HG02981 (cell line): ENCODE measurements around the gene LAMA2.

Experiments used
- ATAC-seq: cut with Tn5 transposase; IDR thresholded peaks from one replicate; pipeline ENCODE4 v1.9.1; 2021; ENCODE audit warnings: mild to moderate bottlenecking, moderate library complexity; ENCODE audit not compliant: unreplicated experiment

Gene LAMA2

GRCh38 chr6:129481706-129482105 is 598.8 kb downstream of the LAMA2 start:
- ATAC-seq: no peak

DNA sequence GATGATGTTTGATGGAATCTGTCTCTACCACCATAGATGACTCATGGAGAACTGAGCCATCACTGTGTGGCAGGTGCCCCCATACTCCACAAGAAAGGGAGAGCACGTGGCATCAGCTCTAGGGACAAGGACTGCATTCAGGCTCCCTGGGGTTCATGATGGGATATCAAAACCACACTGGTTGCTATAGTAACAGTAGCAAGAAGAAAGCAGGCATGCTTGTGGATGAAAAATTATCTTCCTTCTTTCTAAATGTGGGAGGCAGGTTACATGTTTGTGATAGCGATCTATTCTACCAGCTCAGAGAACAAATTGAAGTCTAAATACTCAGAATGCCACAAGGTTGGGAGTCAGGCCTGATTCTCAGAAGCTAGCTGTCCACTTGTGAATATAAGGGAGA is 602.8 kb downstream of the LAMA2 start:
- no peak for ATAC-seq

GRCh38 chr6:129486327-129486726 is 603.4 kb downstream of the LAMA2 start:
- no peak for ATAC-seq

- ATAC-seq: no peak
Observed at GRCh38 chr6:129488313-129488712, 605.4 kb downstream of the LAMA2 start.

DNA sequence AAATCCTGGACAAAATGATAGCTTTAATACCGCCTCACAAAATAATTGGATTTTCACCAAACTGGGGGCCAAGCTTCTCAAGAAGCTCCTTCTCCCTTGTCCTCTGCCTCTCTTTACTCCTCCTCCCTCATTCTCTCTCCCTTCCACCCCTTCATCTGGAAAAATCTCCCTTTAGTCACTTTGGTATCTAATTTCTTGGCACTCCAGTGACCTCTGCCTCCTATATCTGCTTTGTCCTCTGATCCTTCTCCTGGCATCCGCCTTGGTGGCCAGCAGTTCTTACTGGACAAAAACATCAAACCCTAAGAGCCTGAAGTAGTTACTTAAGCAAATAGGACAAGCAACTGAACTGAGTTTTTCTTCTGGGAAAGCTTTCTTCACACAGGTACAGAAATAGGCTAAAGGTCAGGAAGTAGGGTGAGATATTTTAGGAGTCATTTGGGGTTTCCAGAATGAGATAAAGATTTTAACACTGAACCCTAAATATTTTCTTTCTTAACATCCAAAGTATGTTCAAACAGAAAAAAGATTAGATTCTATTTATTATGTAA is 606.4 kb downstream of the LAMA2 start:
- no peak for ATAC-seq

- ATAC-seq: peak; percentile 85
Observed at GRCh38 chr6:129490521-129491255, 607.8 kb downstream of the LAMA2 start.

GRCh38 chr6:129491436-129491835 is 608.5 kb downstream of the LAMA2 start:
- peak; percentile 5 for ATAC-seq

- ATAC-seq: no peak
Observed at GRCh38 chr6:129492260-129492659, 609.3 kb downstream of the LAMA2 start.

- ATAC-seq: no peak
Observed at GRCh38 chr6:129493354-129493902, 610.5 kb downstream of the LAMA2 start.

GRCh38 chr6:129494099-129494498 is 611.2 kb downstream of the LAMA2 start:
- ATAC-seq: no peak

DNA sequence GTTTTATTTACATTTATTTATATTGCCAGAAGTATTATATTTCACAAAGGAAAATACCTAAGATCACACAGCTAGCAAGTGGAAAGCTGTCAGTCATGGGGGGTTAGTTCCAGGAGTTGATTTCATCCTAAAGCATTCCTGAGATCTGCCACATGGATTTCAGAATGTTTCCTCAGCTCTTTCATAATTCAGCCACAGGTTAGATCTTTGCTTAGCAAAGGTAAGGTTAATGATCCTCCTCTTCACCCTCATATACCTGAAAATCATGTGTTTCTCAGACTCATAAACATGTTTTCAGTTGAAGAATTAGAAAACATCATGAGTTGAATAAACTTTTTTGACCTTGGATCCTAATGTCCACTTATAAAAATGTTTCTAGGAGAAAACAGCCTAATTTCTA is 611.6 kb downstream of the LAMA2 start:
- ATAC-seq: no peak

GRCh38 chr6:129495652-129496051 is 612.7 kb downstream of the LAMA2 start:
- ATAC-seq: no peak

DNA sequence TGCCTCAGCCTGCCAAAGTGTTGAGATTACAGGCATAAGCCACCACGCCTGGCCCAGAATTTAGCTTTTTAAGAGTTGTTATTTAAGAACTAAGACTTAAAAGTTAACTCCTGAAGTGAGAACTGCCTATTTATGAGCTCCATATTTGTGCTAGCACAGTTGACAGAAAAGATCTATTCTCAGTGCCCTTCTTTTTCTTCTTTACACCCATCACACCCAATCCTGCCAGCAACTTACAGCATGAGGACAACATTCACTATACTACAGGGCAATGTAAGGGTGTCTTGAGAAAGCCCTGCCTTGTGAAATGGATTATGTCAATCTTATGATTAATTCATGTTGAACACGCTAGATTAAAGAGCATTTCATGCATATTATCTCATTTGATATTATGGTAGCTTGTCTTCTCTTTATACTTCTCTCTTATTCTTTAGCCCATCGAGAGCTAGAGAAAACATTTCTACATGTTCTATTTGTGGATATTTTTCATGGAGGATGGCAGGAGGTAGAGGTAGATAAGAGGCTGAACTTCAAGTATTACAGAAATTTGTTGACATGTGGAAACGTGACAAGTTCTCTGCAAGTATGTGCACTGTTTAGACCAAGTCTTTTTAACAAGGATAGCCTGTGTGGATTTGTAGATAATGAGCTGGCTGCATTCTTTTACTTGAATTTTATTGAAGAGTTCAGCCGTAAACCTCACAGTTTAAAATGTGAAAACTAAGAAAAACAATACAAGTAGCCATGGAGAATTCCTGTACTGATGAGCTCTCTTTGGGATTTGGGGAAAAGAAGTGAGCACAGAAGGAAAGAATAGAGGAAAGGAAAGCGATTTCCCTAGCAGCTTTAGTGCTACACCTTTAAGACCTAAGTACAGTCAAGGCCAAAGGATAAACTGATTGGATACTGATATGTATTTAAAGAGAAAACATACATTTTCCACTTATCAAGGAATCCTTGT is 614.8 kb downstream of the LAMA2 start:
- ATAC-seq: no peak

DNA sequence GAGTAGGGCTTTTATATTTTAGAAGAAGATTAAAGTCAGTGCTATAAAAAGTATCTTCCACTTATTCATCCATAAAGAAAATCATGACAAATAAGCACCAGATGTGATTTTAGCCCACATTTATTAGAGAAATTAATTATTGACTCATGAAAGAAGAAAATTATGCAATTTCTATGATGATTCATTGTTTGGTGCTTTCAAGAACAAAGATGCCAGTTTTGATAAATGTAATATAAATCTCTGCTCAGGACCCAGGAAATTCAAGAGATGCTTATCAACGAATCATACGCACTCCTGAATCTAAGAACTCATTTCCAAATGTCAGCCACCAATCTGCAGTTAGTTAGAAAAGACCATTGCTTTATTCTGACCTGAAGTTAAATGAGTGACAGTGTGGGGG is 615.6 kb downstream of the LAMA2 start:
- no peak for ATAC-seq

GRCh38 chr6:129498950-129499842 is 616.3 kb downstream of the LAMA2 start:
- ATAC-seq: peak; percentile 71

- ATAC-seq: no peak
Observed at GRCh38 chr6:129499843-129500219, 616.9 kb downstream of the LAMA2 start.

- no peak for ATAC-seq
Observed at GRCh38 chr6:129500958-129501739, 618.2 kb downstream of the LAMA2 start.

DNA sequence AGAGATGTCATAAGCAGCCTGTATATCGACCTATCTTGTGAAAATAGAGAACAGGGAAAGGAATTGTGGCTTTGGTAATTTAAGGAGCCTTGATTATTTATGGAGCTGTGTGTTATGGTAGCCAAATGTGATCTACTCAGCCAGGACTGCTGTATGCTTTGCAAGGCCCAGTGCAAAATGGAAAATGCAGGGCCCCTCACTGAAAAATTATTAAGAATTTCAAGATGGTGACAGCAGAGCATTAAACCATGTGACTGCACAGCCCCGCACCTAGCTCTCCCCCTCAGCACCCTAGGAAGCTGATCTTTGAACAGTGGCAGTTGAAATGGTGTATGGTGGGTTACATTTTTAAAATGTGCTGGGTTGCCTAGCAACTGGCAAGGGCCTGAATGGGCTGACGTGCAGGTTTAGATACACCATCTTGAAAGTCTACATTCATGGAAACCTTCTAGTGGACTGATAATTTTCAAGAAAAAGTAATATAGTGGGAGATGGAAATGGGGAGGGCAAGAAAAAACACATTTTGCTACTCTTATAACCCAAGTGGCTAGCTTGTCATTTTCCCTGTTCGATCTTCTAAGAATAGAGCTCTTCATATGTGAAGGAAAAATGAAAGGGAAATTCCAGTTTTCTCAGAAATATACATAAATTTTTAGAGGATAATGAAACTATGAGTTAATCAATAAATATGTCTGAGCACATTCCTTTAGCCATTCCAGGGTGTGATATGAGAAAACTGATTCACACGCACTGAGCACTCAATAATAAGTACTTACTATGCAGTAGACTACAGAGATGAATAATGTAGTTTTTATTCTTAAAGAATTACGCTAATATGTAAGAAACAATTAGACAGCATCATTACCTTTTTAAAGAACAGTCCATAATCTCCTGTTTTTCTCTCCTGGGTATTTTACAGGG is 619.1 kb downstream of the LAMA2 start:
- no peak for ATAC-seq

DNA sequence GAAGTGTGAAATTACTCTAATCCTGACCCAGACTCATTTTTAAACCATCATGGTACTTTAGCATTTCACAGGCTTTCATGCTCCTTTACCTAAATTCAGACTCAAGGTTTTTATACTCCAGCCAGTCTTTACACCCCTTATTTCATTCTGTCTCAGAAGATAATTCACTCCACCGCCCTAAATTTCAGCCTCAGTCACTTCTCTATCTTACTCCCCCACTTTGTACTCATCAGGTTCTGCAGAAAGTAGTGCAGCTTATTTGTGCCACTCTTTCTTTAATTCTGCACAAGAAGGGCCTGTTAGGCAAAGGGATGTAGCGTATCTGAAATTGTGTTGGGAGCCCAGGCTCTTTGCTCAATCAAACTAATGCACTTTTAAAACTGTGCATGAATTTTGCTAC is 621.5 kb downstream of the LAMA2 start:
- ATAC-seq: no peak
